Testis (tissue), 3 donors: ENCODE measurements around the gene NIPBL. TPM values are rescaled to one million over a fixed set of nuclear protein-coding genes. Genes with fewer than 3 reads are reported as not detected.

Source experiments
- DNase-seq: peaks from one replicate; pipeline ENCODE4 v3.0.0-alpha.2; 2019
- H3K27ac ChIP-seq, 2 donors: fragments of 200-600 bp; sonication (generic); one replicate each; pipeline ENCODE4 v1.5.1; 2019
- H3K27me3 ChIP-seq: fragments of 200-600 bp; sonication (generic); one replicate; pipeline ENCODE4 v1.5.1; 2019
- H3K36me3 ChIP-seq: fragments of 200-600 bp; sonication (generic); one replicate; pipeline ENCODE4 v1.5.1; 2017; ENCODE audit warnings: low read depth; ENCODE audit errors: missing control alignments
- H3K4me1 ChIP-seq: fragments of 200-600 bp; sonication (generic); one replicate; pipeline ENCODE4 v1.5.1; 2019
- H3K4me3 ChIP-seq, 2 donors: fragments of 200-600 bp; sonication (generic); one replicate each; pipeline ENCODE4 v1.5.1; 2017 to 2019
- H3K9me3 ChIP-seq: fragments of 200-600 bp; sonication (generic); one replicate; pipeline ENCODE4 v1.5.1; 2017
- POLR2A ChIP-seq: fragments of 450-650 bp; IDR thresholded peaks from one replicate; pipeline ENCODE4 v1.6.1; 2017; ENCODE audit warnings: antibody characterized with exemption, mild to moderate bottlenecking, moderate library complexity
- WGBS, 2 donors: methylation state at CpG; one replicate each; pipeline ENCODE4 v1.1.5; 2018; 5-methylcytosine and 5-hydroxymethylcytosine counted together
- intact Hi-C: fragments of 100-400 bp; cut with DNase I; formaldehyde crosslinking; loops from one replicate; pipeline ENCODE4 v1.15.1; 2023; ENCODE audit warnings: low total_unique reads
- polyA plus RNA-seq: library from polyadenylated mRNA; stranded (reverse); fragments of 350-450 nt; fragmentation: Illumina TruSeq; extraction: RNeasy Lipid Tissue Mini Kit (QIAGEN cat#74804); gene quantifications from one replicate; pipeline ENCODE4 v1.2.3, GENCODE V29; 2014; ENCODE audit warnings: low read depth, low replicate concordance; ENCODE audit not compliant: insufficient read depth
- total RNA-seq, 2 donors: library from RNA; depleted of rRNA; stranded (reverse); fragments of >200 nt; gene quantifications; one replicate each; pipeline ENCODE4 v1.2.3, GENCODE V29; 2016
- TF ChIP-seq, protein P1 (sequence below), 3 experiments: fragments of 450-650 bp in 2 of 3; fragments of 200-600 bp in 1 of 3; sonication (generic) in 1 of 3; IDR thresholded peaks; one replicate each; pipeline ENCODE4 v1.5.1; 2016 to 2019; ENCODE audit warnings: antibody characterized with exemption in 3 of 3, mild to moderate bottlenecking in 2 of 3, moderate library complexity in 1 of 3

Gene NIPBL
- total and polyA plus RNA-seq, 3 donors from 2014 or later, result 13.8 to 80.2 (median 76.6) TPM

DNA sequence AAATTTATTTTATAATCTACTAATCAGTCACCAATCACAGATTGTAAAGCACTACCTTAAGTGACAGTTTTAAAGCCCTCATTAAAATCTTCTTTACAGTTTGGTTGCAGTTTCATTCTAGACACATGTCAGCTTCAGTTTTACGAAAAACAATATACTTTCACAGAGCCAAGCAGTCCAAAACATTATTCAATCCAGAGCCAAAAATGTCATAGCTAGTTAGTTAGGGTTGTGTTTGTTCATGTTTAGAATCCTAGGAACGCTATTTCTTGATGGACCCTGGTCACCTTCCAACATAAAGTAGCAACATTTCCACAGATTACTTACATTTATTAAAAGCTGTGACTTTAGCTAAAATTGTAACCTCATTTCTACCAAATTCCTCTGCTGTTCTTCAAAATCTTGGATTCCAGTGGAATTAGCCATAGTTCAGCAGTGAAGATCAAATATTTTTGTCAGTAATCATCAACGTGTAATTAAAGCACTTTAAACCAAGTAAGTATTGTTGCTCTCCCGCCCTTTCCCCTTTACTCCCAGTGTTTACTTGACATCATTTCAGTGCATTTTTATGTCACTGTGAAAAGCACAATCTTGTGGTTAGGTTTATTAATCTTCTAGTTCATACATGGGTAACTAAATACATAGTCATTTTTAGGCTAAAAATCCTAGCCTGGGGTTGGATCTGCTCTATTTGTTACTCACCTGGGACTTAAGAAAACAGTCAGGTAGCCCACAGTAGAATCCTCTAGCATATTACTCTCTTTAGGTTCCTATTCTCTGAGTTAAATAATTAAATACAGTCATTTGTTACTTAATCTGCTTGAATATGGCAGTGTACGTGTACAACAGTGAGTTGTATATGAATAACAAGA, 74.3 kb downstream of the NIPBL start:
- H3K27ac ChIP-seq, result no peak overlapping the region
- no peak for DNase-seq
- H3K4me3 ChIP-seq, result no peak overlapping the region
- no peaks in the 10 kb centered on the region for H3K9me3 ChIP-seq
- WGBS, 2 donors, result 57% methylated on average over 5 of the region's 5 CpGs
- intact Hi-C loops, result no loop called here
- no peak for TF ChIP-seq POLR2A
- TF ChIP-seq, protein P1, sequence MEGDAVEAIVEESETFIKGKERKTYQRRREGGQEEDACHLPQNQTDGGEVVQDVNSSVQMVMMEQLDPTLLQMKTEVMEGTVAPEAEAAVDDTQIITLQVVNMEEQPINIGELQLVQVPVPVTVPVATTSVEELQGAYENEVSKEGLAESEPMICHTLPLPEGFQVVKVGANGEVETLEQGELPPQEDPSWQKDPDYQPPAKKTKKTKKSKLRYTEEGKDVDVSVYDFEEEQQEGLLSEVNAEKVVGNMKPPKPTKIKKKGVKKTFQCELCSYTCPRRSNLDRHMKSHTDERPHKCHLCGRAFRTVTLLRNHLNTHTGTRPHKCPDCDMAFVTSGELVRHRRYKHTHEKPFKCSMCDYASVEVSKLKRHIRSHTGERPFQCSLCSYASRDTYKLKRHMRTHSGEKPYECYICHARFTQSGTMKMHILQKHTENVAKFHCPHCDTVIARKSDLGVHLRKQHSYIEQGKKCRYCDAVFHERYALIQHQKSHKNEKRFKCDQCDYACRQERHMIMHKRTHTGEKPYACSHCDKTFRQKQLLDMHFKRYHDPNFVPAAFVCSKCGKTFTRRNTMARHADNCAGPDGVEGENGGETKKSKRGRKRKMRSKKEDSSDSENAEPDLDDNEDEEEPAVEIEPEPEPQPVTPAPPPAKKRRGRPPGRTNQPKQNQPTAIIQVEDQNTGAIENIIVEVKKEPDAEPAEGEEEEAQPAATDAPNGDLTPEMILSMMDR (IDR thresholded peaks at IDR 0.05), result no peak
- H3K4me1 ChIP-seq, result peaks cover 5% of the 10 kb centered on the region
- H3K27me3 ChIP-seq, result no peaks in the 10 kb centered on the region
- no peaks in the 10 kb centered on the region for H3K36me3 ChIP-seq

DNA sequence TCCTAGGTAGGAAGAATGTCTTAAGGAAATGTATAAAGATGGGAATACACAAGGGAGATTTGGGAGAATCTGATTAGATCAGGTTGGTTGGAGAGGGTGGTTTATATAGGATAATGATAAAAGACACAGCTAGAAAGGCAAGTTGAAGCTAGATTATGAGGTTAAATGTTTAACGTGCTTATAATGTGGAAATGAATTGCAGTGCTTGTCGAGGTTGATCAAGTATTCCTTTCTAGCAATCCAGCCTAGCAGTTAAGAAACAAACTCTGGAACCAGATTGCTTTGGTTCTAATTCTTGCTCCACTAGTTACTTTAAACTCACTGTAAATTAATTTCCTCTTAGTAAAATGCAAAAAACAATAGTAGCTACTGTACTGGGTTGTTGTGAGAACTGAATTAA, 76.5 kb downstream of the NIPBL start:
- 91 to 92% methylated on average over 2 of the region's 2 CpGs for WGBS, 2 donors
- TF ChIP-seq, protein P1 (IDR thresholded peaks at IDR 0.05), result no peak
- no peak for TF ChIP-seq POLR2A
- Histone ChIP-seq H3K27me3 (no peaks in the 10 kb centered on the region), H3K27ac (no peak overlapping the region), H3K4me1 (peaks cover 8% of the 10 kb centered on the region), H3K4me3 (no peak overlapping the region), H3K36me3 (no peaks in the 10 kb centered on the region), H3K9me3 (no peaks in the 10 kb centered on the region)
- intact Hi-C loops, result no loop called here
- no peak for DNase-seq

DNA sequence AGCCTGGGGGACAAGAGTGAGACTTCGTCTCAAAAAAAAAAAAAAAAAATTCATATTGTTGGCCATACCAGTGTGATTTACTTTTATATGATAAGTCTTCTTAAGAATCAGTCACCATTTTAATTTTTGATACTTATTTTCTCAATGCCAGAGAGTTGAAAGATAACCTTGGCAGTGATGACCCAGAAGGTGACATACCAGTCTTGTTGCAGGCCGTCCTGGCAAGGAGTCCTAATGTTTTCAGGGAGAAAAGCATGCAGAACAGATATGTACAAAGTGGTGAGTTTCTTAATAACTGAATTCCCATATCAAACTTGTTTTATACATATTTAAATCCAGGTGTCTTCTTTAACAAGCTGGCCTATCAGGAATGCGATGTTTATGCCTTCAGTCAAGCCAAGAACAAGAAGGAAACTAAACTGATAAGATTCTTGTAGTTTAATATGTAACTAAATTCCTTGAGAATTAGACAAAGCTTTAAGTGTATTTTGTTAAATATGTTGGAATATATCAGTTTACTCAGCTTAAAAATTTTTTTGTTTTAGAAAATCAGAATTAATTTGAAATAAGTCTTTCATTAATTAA, 81.5 kb downstream of the NIPBL start:
- Histone ChIP-seq H3K9me3 (no peaks in the 10 kb centered on the region), H3K4me1 (peaks cover 10% of the 10 kb centered on the region), H3K27me3 (no peaks in the 10 kb centered on the region), H3K27ac (no peak overlapping the region), H3K36me3 (no peaks in the 10 kb centered on the region), H3K4me3 (no peak overlapping the region)
- intact Hi-C loops, result no loop called here
- TF ChIP-seq POLR2A, result no peak
- TF ChIP-seq, protein P1 (IDR thresholded peaks at IDR 0.05), result no peak
- no peak for DNase-seq
- WGBS, 2 donors, result 51 to 55% methylated on average over 3 of the region's 3 CpGs

DNA sequence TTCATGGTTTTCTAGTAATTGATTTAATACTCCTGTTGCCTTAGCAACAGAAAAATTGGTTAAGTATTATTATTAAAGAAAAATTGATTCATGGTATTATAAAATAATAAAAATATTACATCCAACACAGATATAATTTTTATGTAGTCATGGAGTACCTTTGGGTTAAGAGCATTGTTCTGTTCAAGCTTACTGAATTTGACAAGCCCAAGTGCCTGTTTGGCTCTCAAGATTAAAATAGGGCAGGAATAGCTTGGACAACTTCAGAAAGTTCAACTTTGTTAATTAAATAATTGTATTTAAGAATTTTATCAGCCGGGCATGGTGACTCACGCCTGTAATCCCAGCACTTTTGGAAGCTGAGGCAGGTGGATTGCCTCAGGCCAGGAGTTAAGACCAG, 82.0 kb downstream of the NIPBL start:
- Histone ChIP-seq H3K4me1 (peaks cover 10% of the 10 kb centered on the region), H3K36me3 (no peaks in the 10 kb centered on the region), H3K27me3 (no peaks in the 10 kb centered on the region), H3K4me3 (no peak overlapping the region), H3K9me3 (no peaks in the 10 kb centered on the region), H3K27ac (no peak overlapping the region)
- TF ChIP-seq, protein P1 (IDR thresholded peaks at IDR 0.05), result no peak
- TF ChIP-seq POLR2A, result no peak
- DNase-seq, result no peak
- WGBS, 2 donors, result 79 to 82% methylated on average over 2 of the region's 2 CpGs
- intact Hi-C loops, result no loop called here
